ENCODE data around the gene CLRN3. TPM values are rescaled to one million over a fixed set of nuclear protein-coding genes. Genes with fewer than 3 reads are reported as not detected.

The CLRN3 gene
- total and polyA plus RNA-seq, 2 experiments from 2014 or later: not detected

- H3K27ac ChIP-seq: no peak overlapping the region
- WGBS, 2 experiments (ENCODE audit: low coverage in 1 of 2, low lambda C conversion rate in 2 of 2, missing lambda C conversion rate in 2 of 2): 29 to 34% methylated on average over 7 of the region's 7 CpGs
- H3K36me3 ChIP-seq (ENCODE audit: low read depth): no peaks in the 10 kb centered on the region
- no peaks in the 10 kb centered on the region for H3K79me2 ChIP-seq (ENCODE audit: insufficient read depth)
- in situ Hi-C loops (cut with MboI): no loop called here
- no peak overlapping the region for H3K4me2 ChIP-seq (ENCODE audit: unreplicated experiment)
- peaks cover 33% of the 10 kb centered on the region for H3K27me3 ChIP-seq (replicated peaks; ENCODE audit: insufficient read depth)
- H3K9me3 ChIP-seq (ENCODE audit: low read depth): no peaks in the 10 kb centered on the region
- no peak overlapping the region for H3K9ac ChIP-seq
- no peaks in the 10 kb centered on the region for H4K20me1 ChIP-seq (ENCODE audit: insufficient read depth)
- no peaks in the 10 kb centered on the region for H3K4me1 ChIP-seq (ENCODE audit: insufficient read depth)
- H3K9me2 ChIP-seq (ENCODE audit: insufficient read depth): no peaks in the 10 kb centered on the region
- no peaks in the 10 kb centered on the region for H3F3A ChIP-seq (ENCODE audit: insufficient read depth)
- DNase-seq: no peak
- H3K4me3 ChIP-seq: no peak overlapping the region
- H2AFZ ChIP-seq: no peak overlapping the region
- TF ChIP-seq EZH2phosphoT487 (IDR thresholded peaks at IDR 0.05; ENCODE audit: insufficient read depth, low read depth): no peak
- no peak for TF ChIP-seq EZH2 (IDR thresholded peaks at IDR 0.05; ENCODE audit: insufficient read depth, poor library complexity, severe bottlenecking)
These were observed 58.9 kb downstream of the CLRN3 start for GRCh38 chr10:127833804-127834203.

DNA sequence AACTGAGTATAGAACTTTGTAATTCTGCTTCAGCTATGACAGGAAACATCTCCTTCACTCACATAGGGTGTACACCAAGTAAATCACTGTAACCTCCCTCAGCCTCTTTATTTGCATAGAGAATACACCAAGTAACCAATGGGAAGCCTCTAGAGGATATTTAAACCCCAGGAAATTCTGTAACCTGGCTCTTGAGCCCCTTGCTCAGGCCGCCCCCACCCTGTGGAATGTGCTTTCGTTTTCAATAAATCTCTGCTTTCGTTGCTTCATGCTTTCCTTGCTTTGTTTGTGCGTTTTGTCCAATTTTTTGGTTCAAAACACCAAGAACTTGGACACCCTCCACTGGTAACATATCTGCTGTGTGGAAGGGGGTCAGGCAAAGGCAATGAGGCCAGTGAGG, 60.2 kb downstream of the CLRN3 start:
- Histone ChIP-seq H3K79me2 (ENCODE audit: insufficient read depth) (no peaks in the 10 kb centered on the region), H3K9me3 (ENCODE audit: low read depth) (no peaks in the 10 kb centered on the region), H3K9me2 (ENCODE audit: insufficient read depth) (no peaks in the 10 kb centered on the region), H3K27me3 (replicated peaks; ENCODE audit: insufficient read depth) (peaks cover 23% of the 10 kb centered on the region), H3K27ac (no peak overlapping the region), H3K4me2 (ENCODE audit: unreplicated experiment) (no peak overlapping the region), H3K4me1 (ENCODE audit: insufficient read depth) (no peaks in the 10 kb centered on the region), H3F3A (ENCODE audit: insufficient read depth) (no peaks in the 10 kb centered on the region), H2AFZ (no peak overlapping the region), H3K36me3 (ENCODE audit: low read depth) (no peaks in the 10 kb centered on the region), H3K9ac (no peak overlapping the region), H4K20me1 (ENCODE audit: insufficient read depth) (no peaks in the 10 kb centered on the region), H3K4me3 (no peak overlapping the region)
- in situ Hi-C loops (cut with MboI): no loop called here
- TF ChIP-seq EZH2 (IDR thresholded peaks at IDR 0.05; ENCODE audit: insufficient read depth, poor library complexity, severe bottlenecking) (no peak), EZH2phosphoT487 (IDR thresholded peaks at IDR 0.05; ENCODE audit: insufficient read depth, low read depth) (no peak)
- WGBS, 2 experiments (ENCODE audit: low coverage in 1 of 2, low lambda C conversion rate in 2 of 2, missing lambda C conversion rate in 2 of 2): 9 to 12% methylated on average over 4 of the region's 4 CpGs
- no peak for DNase-seq

- Histone ChIP-seq H2AFZ (no peak overlapping the region), H3F3A (ENCODE audit: insufficient read depth) (no peaks in the 10 kb centered on the region), H3K36me3 (ENCODE audit: low read depth) (no peaks in the 10 kb centered on the region), H3K4me1 (ENCODE audit: insufficient read depth) (no peaks in the 10 kb centered on the region), H3K79me2 (ENCODE audit: insufficient read depth) (no peaks in the 10 kb centered on the region), H3K4me2 (ENCODE audit: unreplicated experiment) (no peak overlapping the region), H3K27ac (no peak overlapping the region), H3K9me3 (ENCODE audit: low read depth) (no peaks in the 10 kb centered on the region), H3K4me3 (no peak overlapping the region), H3K9me2 (ENCODE audit: insufficient read depth) (no peaks in the 10 kb centered on the region), H3K27me3 (replicated peaks; ENCODE audit: insufficient read depth) (peaks cover 23% of the 10 kb centered on the region), H3K9ac (no peak overlapping the region), H4K20me1 (ENCODE audit: insufficient read depth) (no peaks in the 10 kb centered on the region)
- TF ChIP-seq EZH2phosphoT487 (IDR thresholded peaks at IDR 0.05; ENCODE audit: insufficient read depth, low read depth) (no peak), EZH2 (IDR thresholded peaks at IDR 0.05; ENCODE audit: insufficient read depth, poor library complexity, severe bottlenecking) (no peak)
- WGBS, 2 experiments (ENCODE audit: low coverage in 1 of 2, low lambda C conversion rate in 2 of 2, missing lambda C conversion rate in 2 of 2): 47 to 51% methylated on average over 4 of the region's 4 CpGs
- DNase-seq: no peak
- in situ Hi-C loops (cut with MboI): no loop called here
These were observed 62.3 kb downstream of the CLRN3 start for GRCh38 chr10:127830414-127830813.

Other genes starting within 250 kb of the CLRN3 start
- gene FOXI2, start 155.8 kb downstream of the CLRN3 start, total RNA-seq (2014; rRNA removed; shearing (Covaris generic)): not detected in 2 replicates
- not detected in 2 replicates for gene FOXI2, start 155.8 kb downstream of the CLRN3 start, polyA plus RNA-seq (2016; fragmentation: Nextera tagmentation; extraction: Ambion mirVana)
- 2.7 and 3.0 TPM in 2 replicates for gene PTPRE, start 14.2 kb upstream of the CLRN3 start, total RNA-seq (2014; rRNA removed; shearing (Covaris generic))
- gene PTPRE, start 14.2 kb upstream of the CLRN3 start, polyA plus RNA-seq (2016; fragmentation: Nextera tagmentation; extraction: Ambion mirVana): 4.0 and 4.7 TPM in 2 replicates
- 9.5 and 12.2 TPM in 2 replicates for gene MKI67, start 233.5 kb upstream of the CLRN3 start, total RNA-seq (2014; rRNA removed; shearing (Covaris generic))
- gene MKI67, start 233.5 kb upstream of the CLRN3 start, polyA plus RNA-seq (2016; fragmentation: Nextera tagmentation; extraction: Ambion mirVana): 19.5 and 22.5 TPM in 2 replicates

Data from GM23248 (cell line).